ENCODE measurements around the gene G6PC1. TPM values are rescaled to one million over a fixed set of nuclear protein-coding genes. Genes with fewer than 3 reads are reported as not detected.
A peak's percentile ranks its signal among the peaks of the same experiment; 100 is the strongest.

G6PC1 gene
- total and polyA plus RNA-seq, 2 of the 13 experiments (the other 11 are each of a cell fraction or from before 2014, with no cell fraction given) = 1.7 to 37.9 TPM

DNA sequence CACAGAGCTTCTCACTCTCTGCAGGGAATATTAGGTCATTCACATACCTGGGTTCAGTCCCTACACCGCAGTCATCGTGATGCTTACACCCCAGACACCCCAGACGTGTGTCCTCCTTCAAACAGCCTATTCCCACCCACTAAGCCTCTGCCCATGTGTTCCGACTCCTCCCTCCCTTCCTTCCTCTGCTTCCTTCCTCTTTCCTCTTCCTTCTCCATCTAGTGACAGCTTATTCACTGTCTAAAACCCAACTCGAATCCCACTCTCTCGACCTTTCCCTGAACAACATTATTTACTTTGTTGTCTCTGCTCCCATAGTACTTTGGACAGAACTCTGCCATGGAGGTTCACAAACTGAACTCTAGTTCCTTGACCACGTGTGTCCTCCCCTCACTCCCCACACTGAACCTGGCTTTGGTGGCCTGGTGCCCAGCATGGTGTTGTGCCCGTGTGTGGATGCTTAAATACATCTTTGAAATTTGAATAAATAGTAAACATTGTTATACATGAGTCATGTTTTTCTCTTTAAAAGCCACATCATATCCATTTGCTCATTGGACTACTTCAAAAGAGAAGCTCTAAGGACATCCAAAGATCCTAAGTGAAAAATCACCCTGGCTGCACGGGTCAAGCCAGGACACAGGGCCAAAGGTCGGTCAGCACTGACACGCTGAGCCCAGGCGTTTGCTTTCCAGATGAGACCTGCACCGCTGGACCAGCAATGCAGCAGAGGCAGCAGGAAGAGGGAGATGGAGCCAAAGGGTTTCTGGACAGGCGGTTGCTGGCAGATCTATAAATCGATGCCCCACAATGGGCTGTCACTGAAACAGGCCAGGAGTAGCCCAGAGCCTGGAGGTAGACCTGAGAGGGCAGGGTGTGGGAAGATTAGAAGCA is 14.1 kb upstream of the G6PC1 start (continued):
- TF ChIP-seq ELF4 (CRISPR knock-in tag; IDR thresholded peaks at IDR 0.05; ENCODE audit: borderline replicate concordance) = no peak
- TF ChIP-seq, protein P1, sequence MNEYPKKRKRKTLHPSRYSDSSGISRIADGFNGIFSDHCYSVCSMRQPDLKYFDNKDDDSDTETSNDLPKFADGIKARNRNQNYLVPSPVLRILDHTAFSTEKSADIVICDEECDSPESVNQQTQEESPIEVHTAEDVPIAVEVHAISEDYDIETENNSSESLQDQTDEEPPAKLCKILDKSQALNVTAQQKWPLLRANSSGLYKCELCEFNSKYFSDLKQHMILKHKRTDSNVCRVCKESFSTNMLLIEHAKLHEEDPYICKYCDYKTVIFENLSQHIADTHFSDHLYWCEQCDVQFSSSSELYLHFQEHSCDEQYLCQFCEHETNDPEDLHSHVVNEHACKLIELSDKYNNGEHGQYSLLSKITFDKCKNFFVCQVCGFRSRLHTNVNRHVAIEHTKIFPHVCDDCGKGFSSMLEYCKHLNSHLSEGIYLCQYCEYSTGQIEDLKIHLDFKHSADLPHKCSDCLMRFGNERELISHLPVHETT (CRISPR knock-in tag; conservative IDR thresholded peaks at IDR 0.05) = no peak; the same call in 1 of the 2 replicates
- no peak; a peak in 2 of 4 replicates for TF ChIP-seq POLR2A (IDR thresholded peaks at IDR 0.05; ENCODE audit: insufficient read depth in 1 of 2, low read depth in 2 of 2, low read length in 2 of 2)
- TF ChIP-seq ARNT (IDR thresholded peaks at IDR 0.05) = no peak
- no peak for TF ChIP-seq PRMT3 (CRISPR knock-in tag; IDR thresholded peaks at IDR 0.05; ENCODE audit: borderline replicate concordance, low read depth)
- TF ChIP-seq, protein P2, sequence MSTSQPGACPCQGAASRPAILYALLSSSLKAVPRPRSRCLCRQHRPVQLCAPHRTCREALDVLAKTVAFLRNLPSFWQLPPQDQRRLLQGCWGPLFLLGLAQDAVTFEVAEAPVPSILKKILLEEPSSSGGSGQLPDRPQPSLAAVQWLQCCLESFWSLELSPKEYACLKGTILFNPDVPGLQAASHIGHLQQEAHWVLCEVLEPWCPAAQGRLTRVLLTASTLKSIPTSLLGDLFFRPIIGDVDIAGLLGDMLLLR (CRISPR knock-in tag; IDR thresholded peaks at IDR 0.05) = no peak
- no peak for TF ChIP-seq ZNF598 (CRISPR knock-in tag; IDR thresholded peaks at IDR 0.05; ENCODE audit: borderline replicate concordance)
- TF ChIP-seq, protein P3, sequence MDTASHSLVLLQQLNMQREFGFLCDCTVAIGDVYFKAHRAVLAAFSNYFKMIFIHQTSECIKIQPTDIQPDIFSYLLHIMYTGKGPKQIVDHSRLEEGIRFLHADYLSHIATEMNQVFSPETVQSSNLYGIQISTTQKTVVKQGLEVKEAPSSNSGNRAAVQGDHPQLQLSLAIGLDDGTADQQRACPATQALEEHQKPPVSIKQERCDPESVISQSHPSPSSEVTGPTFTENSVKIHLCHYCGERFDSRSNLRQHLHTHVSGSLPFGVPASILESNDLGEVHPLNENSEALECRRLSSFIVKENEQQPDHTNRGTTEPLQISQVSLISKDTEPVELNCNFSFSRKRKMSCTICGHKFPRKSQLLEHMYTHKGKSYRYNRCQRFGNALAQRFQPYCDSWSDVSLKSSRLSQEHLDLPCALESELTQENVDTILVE (CRISPR knock-in tag; IDR thresholded peaks at IDR 0.05) = peak; percentile 15; the same call in 1 of the 2 replicates
- TF ChIP-seq, protein P4, sequence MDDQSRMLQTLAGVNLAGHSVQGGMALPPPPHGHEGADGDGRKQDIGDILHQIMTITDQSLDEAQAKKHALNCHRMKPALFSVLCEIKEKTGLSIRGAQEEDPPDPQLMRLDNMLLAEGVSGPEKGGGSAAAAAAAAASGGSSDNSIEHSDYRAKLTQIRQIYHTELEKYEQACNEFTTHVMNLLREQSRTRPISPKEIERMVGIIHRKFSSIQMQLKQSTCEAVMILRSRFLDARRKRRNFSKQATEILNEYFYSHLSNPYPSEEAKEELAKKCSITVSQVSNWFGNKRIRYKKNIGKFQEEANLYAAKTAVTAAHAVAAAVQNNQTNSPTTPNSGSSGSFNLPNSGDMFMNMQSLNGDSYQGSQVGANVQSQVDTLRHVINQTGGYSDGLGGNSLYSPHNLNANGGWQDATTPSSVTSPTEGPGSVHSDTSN (CRISPR knock-in tag; IDR thresholded peaks at IDR 0.05; ENCODE audit: borderline replicate concordance) = no peak
- TF ChIP-seq NFYC (CRISPR knock-in tag; IDR thresholded peaks at IDR 0.05) = 0 out of 2 replicates have a peak, but pooled peaks have one; percentile 8
- TF ChIP-seq ZFP36L2 (CRISPR knock-in tag; IDR thresholded peaks at IDR 0.05) = no peak
- TF ChIP-seq, protein P5, sequence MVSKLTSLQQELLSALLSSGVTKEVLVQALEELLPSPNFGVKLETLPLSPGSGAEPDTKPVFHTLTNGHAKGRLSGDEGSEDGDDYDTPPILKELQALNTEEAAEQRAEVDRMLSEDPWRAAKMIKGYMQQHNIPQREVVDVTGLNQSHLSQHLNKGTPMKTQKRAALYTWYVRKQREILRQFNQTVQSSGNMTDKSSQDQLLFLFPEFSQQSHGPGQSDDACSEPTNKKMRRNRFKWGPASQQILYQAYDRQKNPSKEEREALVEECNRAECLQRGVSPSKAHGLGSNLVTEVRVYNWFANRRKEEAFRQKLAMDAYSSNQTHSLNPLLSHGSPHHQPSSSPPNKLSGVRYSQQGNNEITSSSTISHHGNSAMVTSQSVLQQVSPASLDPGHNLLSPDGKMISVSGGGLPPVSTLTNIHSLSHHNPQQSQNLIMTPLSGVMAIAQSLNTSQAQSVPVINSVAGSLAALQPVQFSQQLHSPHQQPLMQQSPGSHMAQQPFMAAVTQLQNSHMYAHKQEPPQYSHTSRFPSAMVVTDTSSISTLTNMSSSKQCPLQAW (CRISPR knock-in tag; IDR thresholded peaks at IDR 0.05) = peak; percentile 83; the same call in 1 of the 2 replicates
- peak; percentile 98 for TF ChIP-seq MED1 (CRISPR knock-in tag; IDR thresholded peaks at IDR 0.05)
- TF ChIP-seq, protein P6, sequence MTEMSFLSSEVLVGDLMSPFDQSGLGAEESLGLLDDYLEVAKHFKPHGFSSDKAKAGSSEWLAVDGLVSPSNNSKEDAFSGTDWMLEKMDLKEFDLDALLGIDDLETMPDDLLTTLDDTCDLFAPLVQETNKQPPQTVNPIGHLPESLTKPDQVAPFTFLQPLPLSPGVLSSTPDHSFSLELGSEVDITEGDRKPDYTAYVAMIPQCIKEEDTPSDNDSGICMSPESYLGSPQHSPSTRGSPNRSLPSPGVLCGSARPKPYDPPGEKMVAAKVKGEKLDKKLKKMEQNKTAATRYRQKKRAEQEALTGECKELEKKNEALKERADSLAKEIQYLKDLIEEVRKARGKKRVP (CRISPR knock-in tag; IDR thresholded peaks at IDR 0.05) = peak in 1 of 2 experiments; percentile 87; a peak in 2 of 4 replicates
- TF ChIP-seq MBNL3 (CRISPR knock-in tag; conservative IDR thresholded peaks at IDR 0.05) = no peak
- TF ChIP-seq ZNF563 (CRISPR knock-in tag; IDR thresholded peaks at IDR 0.05) = peak; percentile 51; the same call in 1 of the 2 replicates
- TF ChIP-seq, protein P7, sequence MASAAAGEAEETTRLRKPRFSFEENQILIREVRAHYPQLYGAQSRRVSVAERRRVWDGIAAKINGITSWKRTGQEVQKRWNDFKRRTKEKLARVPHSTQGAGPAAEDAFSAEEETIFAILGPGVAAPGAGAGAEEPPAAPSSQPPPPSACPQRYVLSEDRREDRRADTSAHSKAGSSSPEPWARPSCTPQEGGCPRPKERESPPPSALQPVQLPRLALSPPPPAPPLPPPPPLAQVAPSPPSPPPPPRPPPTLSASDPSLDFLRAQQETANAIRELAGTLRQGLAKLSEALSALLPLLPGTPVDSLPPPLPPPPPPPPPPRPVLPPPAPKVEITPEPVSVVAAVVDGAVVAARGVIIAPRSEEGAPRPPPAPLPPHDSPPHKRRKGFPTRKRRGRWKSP (CRISPR knock-in tag; IDR thresholded peaks at IDR 0.05) = peak; percentile 90
- TF ChIP-seq REXO4 (CRISPR knock-in tag; IDR thresholded peaks at IDR 0.05; ENCODE audit: borderline replicate concordance) = no peak
- no peak for TF ChIP-seq NONO (IDR thresholded peaks at IDR 0.05)
- peak; percentile 96 for TF ChIP-seq NONO (CRISPR knock-in tag; conservative IDR thresholded peaks at IDR 0.05)
- peak; percentile 91 for TF ChIP-seq HOXA9 (CRISPR knock-in tag; IDR thresholded peaks at IDR 0.05; ENCODE audit: borderline replicate concordance)

All from HepG2 (cell line).